Activated T-cell treated with anti-CD3 and anti-CD28 coated beads, Interleukin-2, amount 50 U/mL, for 24 hours (primary cell): ENCODE results near the gene EPB41L2.

Experiments used
- DNase-seq: peaks from one replicate; pipeline ENCODE4 v3.0.0-alpha.2; 2020
- H3K27ac Mint-ChIP-seq: 2 replicates; pipeline ENCODE4 v1.8.0; 2020; ENCODE audit warnings: mild to moderate bottlenecking, mixed read lengths
- H3K27me3 Mint-ChIP-seq: 2 replicates; pipeline ENCODE4 v1.8.0; 2020; ENCODE audit warnings: mixed read lengths
- H3K36me3 Mint-ChIP-seq: 2 replicates; pipeline ENCODE4 v1.8.0; 2020; ENCODE audit warnings: low read depth, mixed read lengths
- H3K4me1 Mint-ChIP-seq: 2 replicates; pipeline ENCODE4 v1.8.0; 2020; ENCODE audit warnings: low read depth, mixed read lengths
- H3K4me3 Mint-ChIP-seq: 2 replicates; pipeline ENCODE4 v1.8.0; 2020; ENCODE audit warnings: mild to moderate bottlenecking, moderate library complexity, mixed read lengths
- H3K9me3 Mint-ChIP-seq: 2 replicates; pipeline ENCODE4 v1.8.0; 2020; ENCODE audit warnings: mixed read lengths

Gene EPB41L2

GRCh38 chr6:131053546-131054240, 9.4 kb downstream of the EPB41L2 start:
- no peak overlapping the region for H3K4me3 Mint-ChIP-seq
- no peaks in the 10 kb centered on the region for H3K27me3 Mint-ChIP-seq
- H3K4me1 Mint-ChIP-seq: no peaks in the 10 kb centered on the region
- H3K36me3 Mint-ChIP-seq: peaks cover 16% of the 10 kb centered on the region
- H3K9me3 Mint-ChIP-seq: peaks cover 31% of the 10 kb centered on the region
- no peak overlapping the region for H3K27ac Mint-ChIP-seq
- DNase-seq: no peak

GRCh38 chr6:131052181-131052580, 10.9 kb downstream of the EPB41L2 start:
- DNase-seq: no peak
- Mint-ChIP-seq H3K4me3 (no peak overlapping the region), H3K27ac (no peak overlapping the region), H3K27me3 (no peaks in the 10 kb centered on the region), H3K4me1 (no peaks in the 10 kb centered on the region), H3K9me3 (peaks cover 31% of the 10 kb centered on the region), H3K36me3 (peaks cover 16% of the 10 kb centered on the region)

- Mint-ChIP-seq H3K9me3 (peaks cover 26% of the 10 kb centered on the region), H3K27ac (no peak overlapping the region), H3K36me3 (peaks cover 16% of the 10 kb centered on the region), H3K4me1 (no peaks in the 10 kb centered on the region), H3K4me3 (no peak overlapping the region), H3K27me3 (no peaks in the 10 kb centered on the region)
- DNase-seq: no peak
These were observed 11.7 kb downstream of the EPB41L2 start for GRCh38 chr6:131051341-131051740.

- peaks cover 9% of the 10 kb centered on the region for H3K36me3 Mint-ChIP-seq
- no peak for DNase-seq
- H3K27me3 Mint-ChIP-seq: no peaks in the 10 kb centered on the region
- H3K9me3 Mint-ChIP-seq: peaks cover 16% of the 10 kb centered on the region
- no peak overlapping the region for H3K4me3 Mint-ChIP-seq
- H3K4me1 Mint-ChIP-seq: no peaks in the 10 kb centered on the region
- no peak overlapping the region for H3K27ac Mint-ChIP-seq
These were observed 13.4 kb downstream of the EPB41L2 start for GRCh38 chr6:131049608-131050007.

GRCh38 chr6:131048933-131049515, 14.0 kb downstream of the EPB41L2 start:
- Mint-ChIP-seq H3K4me3 (no peak overlapping the region), H3K27me3 (no peaks in the 10 kb centered on the region), H3K4me1 (no peaks in the 10 kb centered on the region), H3K9me3 (peaks cover 10% of the 10 kb centered on the region), H3K36me3 (peaks cover 3% of the 10 kb centered on the region), H3K27ac (no peak overlapping the region)
- no peak for DNase-seq

- no peak for DNase-seq
- Mint-ChIP-seq H3K9me3 (peaks cover 6% of the 10 kb centered on the region), H3K4me1 (no peaks in the 10 kb centered on the region), H3K27me3 (no peaks in the 10 kb centered on the region), H3K36me3 (no peaks in the 10 kb centered on the region), H3K27ac (no peak overlapping the region), H3K4me3 (no peak overlapping the region)
These were observed 14.6 kb downstream of the EPB41L2 start for GRCh38 chr6:131048459-131048858.

GRCh38 chr6:131045139-131045538, 17.9 kb downstream of the EPB41L2 start:
- no peaks in the 10 kb centered on the region for H3K4me1 Mint-ChIP-seq
- no peak for DNase-seq
- no peaks in the 10 kb centered on the region for H3K9me3 Mint-ChIP-seq
- no peaks in the 10 kb centered on the region for H3K27me3 Mint-ChIP-seq
- H3K36me3 Mint-ChIP-seq: no peaks in the 10 kb centered on the region
- H3K4me3 Mint-ChIP-seq: no peak overlapping the region
- no peak overlapping the region for H3K27ac Mint-ChIP-seq

GRCh38 chr6:131043902-131044447, 19.1 kb downstream of the EPB41L2 start:
- no peak overlapping the region for H3K27ac Mint-ChIP-seq
- no peak overlapping the region for H3K4me3 Mint-ChIP-seq
- H3K27me3 Mint-ChIP-seq: no peaks in the 10 kb centered on the region
- no peaks in the 10 kb centered on the region for H3K9me3 Mint-ChIP-seq
- no peak for DNase-seq
- H3K4me1 Mint-ChIP-seq: no peaks in the 10 kb centered on the region
- no peaks in the 10 kb centered on the region for H3K36me3 Mint-ChIP-seq

- no peak for DNase-seq
- Mint-ChIP-seq H3K4me3 (no peak overlapping the region), H3K9me3 (no peaks in the 10 kb centered on the region), H3K27ac (no peak overlapping the region), H3K4me1 (no peaks in the 10 kb centered on the region), H3K36me3 (no peaks in the 10 kb centered on the region), H3K27me3 (no peaks in the 10 kb centered on the region)
These were observed 20.4 kb downstream of the EPB41L2 start for GRCh38 chr6:131042664-131043063.

- Mint-ChIP-seq H3K9me3 (no peaks in the 10 kb centered on the region), H3K27ac (no peak overlapping the region), H3K27me3 (no peaks in the 10 kb centered on the region), H3K4me3 (no peak overlapping the region), H3K4me1 (no peaks in the 10 kb centered on the region), H3K36me3 (no peaks in the 10 kb centered on the region)
- no peak for DNase-seq
These were observed 21.2 kb downstream of the EPB41L2 start for GRCh38 chr6:131041814-131042213.

- no peak overlapping the region for H3K27ac Mint-ChIP-seq
- no peaks in the 10 kb centered on the region for H3K27me3 Mint-ChIP-seq
- H3K9me3 Mint-ChIP-seq: no peaks in the 10 kb centered on the region
- no peaks in the 10 kb centered on the region for H3K36me3 Mint-ChIP-seq
- H3K4me3 Mint-ChIP-seq: no peak overlapping the region
- H3K4me1 Mint-ChIP-seq: no peaks in the 10 kb centered on the region
- no peak for DNase-seq
These were observed 22.2 kb downstream of the EPB41L2 start for GRCh38 chr6:131040866-131041265.

- no peaks in the 10 kb centered on the region for H3K4me1 Mint-ChIP-seq
- no peaks in the 10 kb centered on the region for H3K36me3 Mint-ChIP-seq
- no peaks in the 10 kb centered on the region for H3K9me3 Mint-ChIP-seq
- no peaks in the 10 kb centered on the region for H3K27me3 Mint-ChIP-seq
- no peak for DNase-seq
- H3K27ac Mint-ChIP-seq: no peak overlapping the region
- no peak overlapping the region for H3K4me3 Mint-ChIP-seq
These were observed 23.7 kb downstream of the EPB41L2 start for GRCh38 chr6:131039345-131039680.

GRCh38 chr6:131038597-131039344, 24.3 kb downstream of the EPB41L2 start:
- Mint-ChIP-seq H3K36me3 (no peaks in the 10 kb centered on the region), H3K27ac (no peak overlapping the region), H3K4me3 (no peak overlapping the region), H3K27me3 (no peaks in the 10 kb centered on the region), H3K9me3 (no peaks in the 10 kb centered on the region), H3K4me1 (no peaks in the 10 kb centered on the region)
- no peak for DNase-seq

GRCh38 chr6:131037194-131037897, 25.7 kb downstream of the EPB41L2 start:
- H3K4me1 Mint-ChIP-seq: peaks cover 5% of the 10 kb centered on the region
- H3K9me3 Mint-ChIP-seq: no peaks in the 10 kb centered on the region
- no peak overlapping the region for H3K4me3 Mint-ChIP-seq

More at GRCh38 chr6:131037194-131037897, 25.7 kb downstream of the EPB41L2 start:
- Mint-ChIP-seq H3K36me3 (no peaks in the 10 kb centered on the region), H3K27me3 (no peaks in the 10 kb centered on the region), H3K27ac (no peak overlapping the region)
- DNase-seq: no peak
